OCI-LY1 (cell line): ENCODE measurements around the gene GSE1.

ENCODE experiments used
- EZH2 ChIP-seq: fragments of 200-600 bp; sonication (generic), shearing (Covaris generic); IDR thresholded peaks from 2 replicates; pipeline ENCODE4 v1.8.0; 2017; ENCODE audit warnings: borderline replicate concordance, mixed run types, mild to moderate bottlenecking, antibody characterized with exemption, low read length, moderate library complexity, mixed read lengths
- TF ChIP-seq, protein P1 (sequence below): fragments of 200-600 bp; sonication (generic), shearing (Covaris generic); IDR thresholded peaks from 2 replicates; pipeline ENCODE4 v1.5.1; 2017; ENCODE audit warnings: mild to moderate bottlenecking, antibody characterized with exemption, low read length, moderate library complexity, mixed read lengths

- TF ChIP-seq, protein P1, sequence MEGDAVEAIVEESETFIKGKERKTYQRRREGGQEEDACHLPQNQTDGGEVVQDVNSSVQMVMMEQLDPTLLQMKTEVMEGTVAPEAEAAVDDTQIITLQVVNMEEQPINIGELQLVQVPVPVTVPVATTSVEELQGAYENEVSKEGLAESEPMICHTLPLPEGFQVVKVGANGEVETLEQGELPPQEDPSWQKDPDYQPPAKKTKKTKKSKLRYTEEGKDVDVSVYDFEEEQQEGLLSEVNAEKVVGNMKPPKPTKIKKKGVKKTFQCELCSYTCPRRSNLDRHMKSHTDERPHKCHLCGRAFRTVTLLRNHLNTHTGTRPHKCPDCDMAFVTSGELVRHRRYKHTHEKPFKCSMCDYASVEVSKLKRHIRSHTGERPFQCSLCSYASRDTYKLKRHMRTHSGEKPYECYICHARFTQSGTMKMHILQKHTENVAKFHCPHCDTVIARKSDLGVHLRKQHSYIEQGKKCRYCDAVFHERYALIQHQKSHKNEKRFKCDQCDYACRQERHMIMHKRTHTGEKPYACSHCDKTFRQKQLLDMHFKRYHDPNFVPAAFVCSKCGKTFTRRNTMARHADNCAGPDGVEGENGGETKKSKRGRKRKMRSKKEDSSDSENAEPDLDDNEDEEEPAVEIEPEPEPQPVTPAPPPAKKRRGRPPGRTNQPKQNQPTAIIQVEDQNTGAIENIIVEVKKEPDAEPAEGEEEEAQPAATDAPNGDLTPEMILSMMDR: no peak
- no peak for TF ChIP-seq EZH2
Measured at GRCh38 chr16:85601730-85602401, 11.3 kb upstream of the GSE1 start.
